Fibroblast of the aortic adventitia (primary cell): ENCODE measurements around the gene SPG21. TPM values are rescaled to one million over a fixed set of nuclear protein-coding genes. Genes with fewer than 3 reads are reported as not detected.

ENCODE experiments used
- DNase-seq: peaks from one replicate; pipeline ENCODE4 v3.0.0-alpha.2; 2010; ENCODE audit warnings: low read depth
- H3K4me3 ChIP-seq: 2 replicates; pipeline ENCODE4 v1.5.1; 2011; ENCODE audit warnings: low read depth, mild to moderate bottlenecking, control low read depth, low read length, moderate library complexity
- total RNA-seq: library from RNA; depleted of rRNA; stranded (reverse); fragments of >200 nt; gene quantifications from 2 replicates; pipeline ENCODE4 v1.2.3, GENCODE V29; 2012; ENCODE audit warnings: low replicate concordance
- TF ChIP-seq, protein P1 (sequence below): IDR thresholded peaks from 2 replicates; pipeline ENCODE4 v1.5.1; 2011; ENCODE audit warnings: mild to moderate bottlenecking, low read length, control low read depth, inconsistent platforms; ENCODE audit not compliant: insufficient read depth

The SPG21 gene, protein sequence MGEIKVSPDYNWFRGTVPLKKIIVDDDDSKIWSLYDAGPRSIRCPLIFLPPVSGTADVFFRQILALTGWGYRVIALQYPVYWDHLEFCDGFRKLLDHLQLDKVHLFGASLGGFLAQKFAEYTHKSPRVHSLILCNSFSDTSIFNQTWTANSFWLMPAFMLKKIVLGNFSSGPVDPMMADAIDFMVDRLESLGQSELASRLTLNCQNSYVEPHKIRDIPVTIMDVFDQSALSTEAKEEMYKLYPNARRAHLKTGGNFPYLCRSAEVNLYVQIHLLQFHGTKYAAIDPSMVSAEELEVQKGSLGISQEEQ
- 73.6 and 104 TPM in 2 replicates for total RNA-seq

DNA sequence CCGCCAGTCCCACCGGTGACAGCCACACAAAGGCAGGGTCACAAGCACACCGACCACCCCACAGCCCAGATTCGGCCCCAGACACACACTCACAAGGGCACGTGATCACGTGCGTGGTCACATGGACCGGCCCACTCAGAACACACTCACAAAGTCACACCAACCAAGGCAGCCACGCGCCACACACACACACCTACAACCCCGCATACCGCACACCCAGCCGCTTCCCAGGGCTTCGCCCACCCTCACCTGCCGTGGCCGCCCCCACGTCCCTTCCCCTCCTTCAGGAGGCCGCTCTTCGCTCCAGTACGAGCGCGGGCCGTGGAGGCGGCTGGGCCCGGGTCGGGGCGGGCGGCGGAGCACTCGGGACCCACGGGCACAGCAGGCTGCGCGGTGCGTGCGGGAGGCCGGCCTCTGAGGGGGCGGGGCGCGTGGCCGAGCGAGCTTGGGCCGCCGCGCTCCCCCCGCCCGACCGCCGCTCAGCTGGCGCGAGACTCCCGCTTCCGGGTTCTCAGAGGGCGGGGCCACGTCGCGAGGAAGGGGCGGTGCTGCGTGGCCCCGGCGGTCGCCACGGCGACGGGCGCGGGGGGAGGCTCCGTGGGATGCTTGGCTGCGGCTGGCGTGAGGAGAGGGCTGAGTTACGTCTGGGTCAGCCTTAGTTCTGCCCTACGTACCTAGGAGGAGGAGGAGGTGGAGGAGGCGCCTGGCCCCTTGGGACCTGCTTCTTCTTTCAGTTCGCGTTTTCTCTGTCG, at the start of gene SPG21:
TSS of gene SPG21 (minus strand) at position 499 of the 752 bp plus-strand sequence. CDS start 6,345 bp downstream, outside the sequence.
- DNase-seq = peak; percentile 90
- TF ChIP-seq, protein P1, sequence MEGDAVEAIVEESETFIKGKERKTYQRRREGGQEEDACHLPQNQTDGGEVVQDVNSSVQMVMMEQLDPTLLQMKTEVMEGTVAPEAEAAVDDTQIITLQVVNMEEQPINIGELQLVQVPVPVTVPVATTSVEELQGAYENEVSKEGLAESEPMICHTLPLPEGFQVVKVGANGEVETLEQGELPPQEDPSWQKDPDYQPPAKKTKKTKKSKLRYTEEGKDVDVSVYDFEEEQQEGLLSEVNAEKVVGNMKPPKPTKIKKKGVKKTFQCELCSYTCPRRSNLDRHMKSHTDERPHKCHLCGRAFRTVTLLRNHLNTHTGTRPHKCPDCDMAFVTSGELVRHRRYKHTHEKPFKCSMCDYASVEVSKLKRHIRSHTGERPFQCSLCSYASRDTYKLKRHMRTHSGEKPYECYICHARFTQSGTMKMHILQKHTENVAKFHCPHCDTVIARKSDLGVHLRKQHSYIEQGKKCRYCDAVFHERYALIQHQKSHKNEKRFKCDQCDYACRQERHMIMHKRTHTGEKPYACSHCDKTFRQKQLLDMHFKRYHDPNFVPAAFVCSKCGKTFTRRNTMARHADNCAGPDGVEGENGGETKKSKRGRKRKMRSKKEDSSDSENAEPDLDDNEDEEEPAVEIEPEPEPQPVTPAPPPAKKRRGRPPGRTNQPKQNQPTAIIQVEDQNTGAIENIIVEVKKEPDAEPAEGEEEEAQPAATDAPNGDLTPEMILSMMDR = no peak
- H3K4me3 ChIP-seq = peak within 1 kb of the TSS; percentile 95

DNA sequence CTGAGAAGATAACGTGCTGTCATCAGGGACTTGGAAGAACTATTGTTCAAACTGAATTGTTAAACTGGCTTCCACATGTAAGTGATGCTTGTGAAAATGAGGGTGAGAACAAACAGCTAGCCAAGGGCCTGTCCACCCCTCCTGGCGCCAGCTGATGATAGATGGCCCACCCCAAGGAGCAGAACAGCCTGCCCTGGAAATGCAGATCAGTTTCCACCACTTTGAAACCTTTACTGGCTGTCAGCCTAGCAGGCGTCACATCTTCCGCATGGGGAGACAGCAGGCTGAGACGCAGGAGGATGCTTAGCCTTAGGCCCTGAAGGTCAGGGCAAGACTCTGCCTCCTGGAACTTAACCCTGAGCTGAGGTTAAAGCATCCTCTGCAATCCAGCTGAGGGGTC, 49.1 kb upstream of the SPG21 start:
- no peak overlapping the region for H3K4me3 ChIP-seq
- TF ChIP-seq, protein P1 = no peak
- no peak for DNase-seq

DNA sequence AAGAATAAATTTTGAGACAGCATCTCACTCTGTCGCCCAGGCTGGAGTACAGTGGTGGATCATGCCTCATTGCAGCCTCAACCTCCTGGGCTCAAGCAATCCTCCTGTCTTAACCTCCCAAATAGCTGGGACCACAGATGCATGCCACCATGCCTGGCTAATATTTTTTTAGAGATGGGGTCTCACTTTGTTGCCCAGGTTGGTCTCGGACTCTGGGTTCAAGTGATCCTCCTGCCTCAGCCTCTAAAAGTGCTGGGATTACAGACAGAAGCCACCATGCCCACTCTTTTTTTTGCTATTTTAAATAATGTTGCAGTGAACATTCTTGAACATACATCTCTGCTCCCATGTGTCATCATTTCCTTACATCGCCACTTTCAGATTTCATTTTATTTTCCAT, 48.7 kb upstream of the SPG21 start:
- no peak overlapping the region for H3K4me3 ChIP-seq
- DNase-seq = no peak
- TF ChIP-seq, protein P1 = no peak

DNA sequence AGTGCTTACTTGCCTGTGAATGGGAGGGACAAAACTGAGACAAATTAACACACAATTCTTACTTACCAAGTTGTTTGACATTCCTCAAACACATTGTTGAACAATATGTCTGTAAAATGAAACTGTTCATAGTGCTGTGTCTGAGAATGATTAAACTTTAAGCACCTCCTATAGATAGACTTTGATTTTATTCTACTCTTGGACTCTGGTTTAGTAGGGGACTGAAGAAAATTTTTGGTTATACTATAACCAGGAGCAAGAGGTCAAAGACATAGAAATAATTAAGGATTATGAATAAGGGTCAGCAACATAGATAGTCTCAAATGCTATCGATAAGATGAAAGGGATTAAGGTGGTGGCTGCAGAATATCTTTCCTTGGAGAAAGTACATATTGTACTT, 47.6 kb upstream of the SPG21 start:
- no peak overlapping the region for H3K4me3 ChIP-seq
- no peak for DNase-seq
- TF ChIP-seq, protein P1 = no peak

DNA sequence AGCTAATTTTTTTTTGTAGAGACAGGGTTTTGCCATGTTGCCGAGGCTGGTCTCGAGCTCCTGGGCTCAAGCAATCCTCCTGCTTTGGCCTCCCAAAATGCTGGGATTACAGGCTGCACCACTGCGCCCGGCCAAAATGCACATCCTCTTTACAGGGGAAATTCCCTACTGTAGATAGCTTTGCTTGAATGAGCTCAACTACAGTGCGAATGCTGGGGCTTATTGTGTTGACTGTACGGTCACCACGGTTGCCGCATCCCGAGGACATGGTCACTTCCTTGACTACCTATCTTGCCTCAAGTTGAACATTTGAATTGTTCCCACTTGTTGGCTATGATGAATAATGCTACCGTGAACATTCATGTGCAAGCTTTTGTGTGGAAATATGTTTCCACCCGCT, 45.0 kb upstream of the SPG21 start:
- TF ChIP-seq, protein P1 = no peak
- DNase-seq = no peak
- H3K4me3 ChIP-seq = no peak overlapping the region

DNA sequence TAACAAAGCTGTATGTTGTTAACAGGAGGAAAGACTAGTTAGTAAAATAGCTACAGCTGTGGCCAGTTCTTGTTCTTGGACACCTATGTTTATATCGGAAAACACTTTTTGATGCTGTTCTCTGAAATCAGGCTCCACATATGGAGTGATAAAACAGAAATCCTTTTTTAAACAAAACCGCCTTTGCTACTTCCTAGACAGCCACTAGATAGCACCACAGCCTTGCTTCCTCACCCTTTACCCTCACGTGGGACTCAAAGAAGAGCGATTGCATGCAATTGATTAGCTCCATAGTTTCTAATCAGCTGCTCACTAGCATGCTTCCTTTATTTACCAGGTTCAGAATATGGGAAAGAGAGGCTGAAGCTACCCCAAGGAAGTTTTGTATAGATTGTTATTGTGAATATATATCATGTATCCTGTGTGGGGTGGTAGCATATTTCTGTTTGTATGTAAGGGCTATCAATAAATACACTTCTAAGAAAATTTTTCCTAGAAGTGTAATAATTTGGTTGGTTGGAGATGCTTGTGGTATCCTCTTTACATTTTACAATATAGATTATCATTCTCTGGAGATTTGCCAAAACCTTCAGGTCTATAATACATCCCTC, 44.0 kb upstream of the SPG21 start:
- peak; percentile 73 for DNase-seq
- TF ChIP-seq, protein P1 = peak; percentile 75

More for the DNA sequence above, 44.0 kb upstream of the SPG21 start:
- no peak overlapping the region for H3K4me3 ChIP-seq
